ENCODE data around the gene TMEM263. TPM values are rescaled to one million over a fixed set of nuclear protein-coding genes. Genes with fewer than 3 reads are reported as not detected.

TMEM263 gene
- polyA plus RNA-seq, 1 of the 3 experiments (the other 2 are of a cell fraction), result 16.9 TPM

DNA sequence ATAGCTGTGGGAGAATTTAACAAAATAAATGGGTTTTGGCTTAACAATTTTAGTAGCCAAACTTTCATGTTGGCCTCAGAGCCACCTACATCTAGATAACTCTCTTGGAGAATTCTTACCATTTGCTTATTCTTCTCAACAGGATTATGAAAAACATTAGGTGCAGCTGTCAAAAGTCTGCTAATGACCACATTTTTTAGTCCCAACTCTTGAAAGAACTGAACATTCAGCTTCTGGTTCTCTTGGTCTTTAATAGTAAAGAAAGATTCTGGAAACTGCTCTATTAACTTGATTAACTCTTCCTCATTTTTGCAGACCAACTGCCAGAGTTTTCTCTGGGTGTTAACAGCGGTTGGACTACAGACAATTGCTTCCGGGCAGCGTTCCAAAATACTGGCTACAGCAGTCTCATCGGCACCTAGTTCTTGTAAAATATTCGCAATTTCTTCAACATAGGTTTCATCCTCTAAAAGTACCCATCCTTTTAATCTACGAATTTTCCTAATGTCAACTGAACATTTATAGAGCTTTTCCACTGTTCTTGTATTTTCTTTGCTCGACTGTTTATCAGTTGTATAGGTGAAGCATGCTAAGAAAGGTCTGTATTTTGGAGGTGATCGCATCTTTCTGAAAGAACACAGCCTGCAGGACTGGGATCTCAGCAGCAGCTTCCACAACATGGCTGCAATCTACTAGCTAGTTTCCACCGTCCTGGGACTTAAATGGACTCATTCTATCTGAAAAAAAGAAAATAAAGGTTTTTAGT, 22.5 kb downstream of the TMEM263 start:
- H3K9me3 ChIP-seq, result no peaks in the 10 kb centered on the region
- no peak overlapping the region for H3K9ac ChIP-seq
- H4K20me1 ChIP-seq (ENCODE audit: insufficient read depth), result peaks cover 32% of the 10 kb centered on the region
- peaks cover 35% of the 10 kb centered on the region for H3F3A ChIP-seq (replicated peaks; ENCODE audit: insufficient read depth)
- H3K27ac ChIP-seq (ENCODE audit: low read depth in 2 of 2, low read length in 1 of 2), result peak overlapping the region; percentile 31 to 79; a peak in 3 of 4 replicates
- WGBS (ENCODE audit: low lambda C conversion rate), result 34% methylated on average over 9 of the region's 9 CpGs
- peaks cover 6% of the 10 kb centered on the region for H3K79me2 ChIP-seq (ENCODE audit: insufficient read depth)
- peak; percentile 38 for DNase-seq
- H3K4me2 ChIP-seq, result no peak overlapping the region
- no peaks in the 10 kb centered on the region for H3K9me2 ChIP-seq
- H3K4me3 ChIP-seq (ENCODE audit: low read depth in 2 of 2, low read length in 1 of 2), result no peak overlapping the region
- CTCF ChIA-PET, result interaction anchor here (1.0 to 2.5 kb wide), 4 partner anchors 17 to 154 kb away, joined by 3 to 8 read pairs (median 6); partner anchors contain the start of gene TMEM263
- POLR2A ChIA-PET, result interaction anchor here (0.7 to 1.8 kb wide), 2 partner anchors 9 to 643 kb away, joined by 3 to 6 read pairs; partner anchors contain the start of gene MTERF2
- peaks cover 36 to 41% of the 10 kb centered on the region in 2 experiments for H3K36me3 ChIP-seq (replicated peaks in 1 of 2; ENCODE audit: control insufficient read depth in 1 of 2, insufficient read depth in 2 of 2, low read length in 1 of 2)
- no peak overlapping the region for H2AFZ ChIP-seq (ENCODE audit: low read depth)
- H3K4me1 ChIP-seq (ENCODE audit: control insufficient read depth in 1 of 2, insufficient read depth in 2 of 2, low read depth in 1 of 2, low read length in 1 of 2), result peaks cover 5 to 18% of the 10 kb centered on the region in 2 experiments; a peak in 3 of 4 replicates
- TF ChIP-seq EP300 (IDR thresholded peaks at IDR 0.05; ENCODE audit: borderline replicate concordance in 1 of 2, low read depth in 1 of 2, low read length in 1 of 2) (0 out of 4 replicates have a peak, but pooled peaks of 1 of the 2 experiments have one; percentile 13), TCF12 (IDR thresholded peaks at IDR 0.05) (0 out of 2 replicates have a peak, but pooled peaks have one; percentile 4), MXI1 (IDR thresholded peaks at IDR 0.05; ENCODE audit: low read depth, low read length) (peak; percentile 22; the same call in 1 of the 2 replicates), TAF1 (IDR thresholded peaks at IDR 0.05; ENCODE audit: borderline replicate concordance, low read depth, low read length) (no peak), NFIC (IDR thresholded peaks at IDR 0.05; ENCODE audit: borderline replicate concordance) (peak; percentile 55; the same call in 1 of the 2 replicates)
- no peaks in the 10 kb centered on the region for H3K27me3 ChIP-seq (ENCODE audit: insufficient read depth)

DNA sequence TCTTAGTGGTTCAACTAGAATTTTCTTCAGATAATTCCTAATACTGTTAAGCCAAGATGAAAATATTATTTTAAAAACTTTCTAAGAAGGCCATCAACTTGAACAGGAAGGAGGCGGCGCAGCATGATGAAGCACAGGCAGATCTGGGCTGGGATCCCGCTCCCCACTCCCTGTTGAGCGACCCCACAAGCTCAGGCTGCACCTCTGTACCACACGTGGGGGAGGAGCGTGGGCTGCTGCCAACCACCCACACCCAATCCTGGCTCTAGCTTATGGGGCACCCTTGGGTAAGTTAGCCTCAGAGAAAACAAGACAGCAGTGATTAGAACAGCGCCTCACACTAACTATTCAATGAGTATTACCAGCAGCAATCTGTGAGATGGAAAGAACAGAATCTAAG, 25.2 kb downstream of the TMEM263 start:
- Histone ChIP-seq H4K20me1 (ENCODE audit: insufficient read depth) (peaks cover 17% of the 10 kb centered on the region), H3K9me2 (no peaks in the 10 kb centered on the region), H3K27ac (ENCODE audit: low read depth in 2 of 2, low read length in 1 of 2) (no peak overlapping the region), H3K9ac (no peak overlapping the region), H3F3A (replicated peaks; ENCODE audit: insufficient read depth) (peaks cover 28% of the 10 kb centered on the region), H3K4me3 (ENCODE audit: low read depth in 2 of 2, low read length in 1 of 2) (no peak overlapping the region), H3K36me3 (replicated peaks in 1 of 2; ENCODE audit: control insufficient read depth in 1 of 2, insufficient read depth in 2 of 2, low read length in 1 of 2) (peaks cover 28 to 35% of the 10 kb centered on the region in 2 experiments), H3K27me3 (ENCODE audit: insufficient read depth) (no peaks in the 10 kb centered on the region), H3K79me2 (ENCODE audit: insufficient read depth) (peaks cover 13% of the 10 kb centered on the region), H3K9me3 (no peaks in the 10 kb centered on the region), H2AFZ (ENCODE audit: low read depth) (no peak overlapping the region), H3K4me2 (no peak overlapping the region), H3K4me1 (ENCODE audit: control insufficient read depth in 1 of 2, insufficient read depth in 2 of 2, low read depth in 1 of 2, low read length in 1 of 2) (peaks cover 11 to 18% of the 10 kb centered on the region in 2 experiments; a peak in 3 of 4 replicates)
- TF ChIP-seq, protein P1, sequence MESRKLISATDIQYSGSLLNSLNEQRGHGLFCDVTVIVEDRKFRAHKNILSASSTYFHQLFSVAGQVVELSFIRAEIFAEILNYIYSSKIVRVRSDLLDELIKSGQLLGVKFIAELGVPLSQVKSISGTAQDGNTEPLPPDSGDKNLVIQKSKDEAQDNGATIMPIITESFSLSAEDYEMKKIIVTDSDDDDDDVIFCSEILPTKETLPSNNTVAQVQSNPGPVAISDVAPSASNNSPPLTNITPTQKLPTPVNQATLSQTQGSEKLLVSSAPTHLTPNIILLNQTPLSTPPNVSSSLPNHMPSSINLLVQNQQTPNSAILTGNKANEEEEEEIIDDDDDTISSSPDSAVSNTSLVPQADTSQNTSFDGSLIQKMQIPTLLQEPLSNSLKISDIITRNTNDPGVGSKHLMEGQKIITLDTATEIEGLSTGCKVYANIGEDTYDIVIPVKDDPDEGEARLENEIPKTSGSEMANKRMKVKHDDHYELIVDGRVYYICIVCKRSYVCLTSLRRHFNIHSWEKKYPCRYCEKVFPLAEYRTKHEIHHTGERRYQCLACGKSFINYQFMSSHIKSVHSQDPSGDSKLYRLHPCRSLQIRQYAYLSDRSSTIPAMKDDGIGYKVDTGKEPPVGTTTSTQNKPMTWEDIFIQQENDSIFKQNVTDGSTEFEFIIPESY (IDR thresholded peaks at IDR 0.05; ENCODE audit: borderline replicate concordance, low read depth), result no peak
- TF ChIP-seq SIN3A (IDR thresholded peaks at IDR 0.05; ENCODE audit: borderline replicate concordance, low read depth, low read length) (no peak), MXI1 (IDR thresholded peaks at IDR 0.05; ENCODE audit: low read depth, low read length) (no peak), ELF1 (IDR thresholded peaks at IDR 0.05) (no peak), FOXM1 (IDR thresholded peaks at IDR 0.05; ENCODE audit: low read depth) (no peak)
- WGBS (ENCODE audit: low lambda C conversion rate), result 97% methylated on average over 5 of the region's 7 CpGs
- POLR2A ChIA-PET, result interaction anchor here (1.4 kb wide), 1 partner anchor 10 kb away, joined by 3 read pairs; no protein-coding TSS in a partner anchor
- no peak for DNase-seq
- CTCF ChIA-PET, result interaction anchor here (0.6 kb wide), 1 partner anchor 145 kb away, joined by 3 read pairs; no protein-coding TSS in a partner anchor
